MCF 10A (cell line): ENCODE results near the gene NDUFS3. TPM values are rescaled to one million over a fixed set of nuclear protein-coding genes. Genes with fewer than 3 reads are reported as not detected.

Experiments used
- BruUV-seq: library from RNA; stranded (reverse); fragments of 400-500 nt; replicated peaks from 2 replicates; lab custom pipeline; 2021; lab: Mats Ljungman, UMichigan
- CTCF ChIA-PET: fragments of 300-600 bp; sonication (Branson Sonifier 250); formaldehyde crosslinking; extraction: SDS; loops from one replicate; lab custom pipeline; 2021; ENCODE audit warnings: antibody characterized with exemption, inconsistent platforms; lab: Yijun Ruan, JAX
- POLR2A ChIA-PET: fragments of 300-600, 350-650 bp; sonication (Branson Sonifier 250); formaldehyde crosslinking; extraction: SDS; loops from one replicate; lab custom pipeline; 2020; ENCODE audit warnings: antibody characterized with exemption, inconsistent platforms; lab: Yijun Ruan, JAX
- DNase-seq: peaks from one replicate; pipeline ENCODE4 v3.0.0-alpha.2; 2018; ENCODE audit not compliant: unreplicated experiment
- H3K27ac Mint-ChIP-seq: one replicate; pipeline ENCODE4 v1.8.0; 2022; ENCODE audit warnings: mild to moderate bottlenecking, low read depth, mixed read lengths; ENCODE audit not compliant: unreplicated experiment
- H3K27me3 Mint-ChIP-seq: one replicate; pipeline ENCODE4 v1.8.0; 2022; ENCODE audit warnings: mixed read lengths; ENCODE audit not compliant: insufficient read depth, unreplicated experiment
- H3K36me3 Mint-ChIP-seq: one replicate; pipeline ENCODE4 v1.8.0; 2022; ENCODE audit warnings: mild to moderate bottlenecking, moderate library complexity, mixed read lengths; ENCODE audit not compliant: insufficient read depth, unreplicated experiment
- H3K4me1 Mint-ChIP-seq: one replicate; pipeline ENCODE4 v1.8.0; 2022; ENCODE audit warnings: mixed read lengths; ENCODE audit not compliant: insufficient read depth, unreplicated experiment
- H3K4me3 Mint-ChIP-seq: one replicate; pipeline ENCODE4 v1.8.0; 2022; ENCODE audit warnings: mild to moderate bottlenecking, moderate library complexity, mixed read lengths; ENCODE audit not compliant: unreplicated experiment
- H3K9me3 Mint-ChIP-seq: one replicate; pipeline ENCODE4 v1.8.0; 2022; ENCODE audit warnings: mixed read lengths; ENCODE audit not compliant: unreplicated experiment
- CTCF ChIP-seq: fragments of 200-600 bp; IDR thresholded peaks from one replicate; pipeline ENCODE4 v1.8.0; 2022; ENCODE audit warnings: antibody characterized with exemption, mild to moderate bottlenecking; ENCODE audit not compliant: unreplicated experiment
- intact Hi-C: fragments of 100-400 bp; cut with micrococcal nuclease; formaldehyde crosslinking; loops from 2 replicates; pipeline ENCODE4 v1.14.1; 2022
- total RNA-seq: library from RNA; stranded (reverse); gene quantifications from 2 replicates; pipeline ENCODE4 v1.2.3, GENCODE V29; 2022

Gene NDUFS3
- total RNA-seq, 1 experiment from 2014 or later: 120 TPM

GRCh38 chr11:47550288-47551047 lies 28.4 kb upstream of the NDUFS3 start:
- ChIA-PET CTCF (interaction anchor here (0.6 to 0.7 kb wide), 4 partner anchors 15 to 216 kb away, joined by 3 to 5 read pairs (median 4); no protein-coding TSS in a partner anchor), POLR2A (interaction anchor here (0.6 to 5.1 kb wide), 11 partner anchors 10 to 55 kb away, joined by 3 to 61 read pairs (median 12); partner anchors contain the start of genes KBTBD4, NDUFS3 and PTPMT1)
- H3K4me3 Mint-ChIP-seq: peak overlapping the region; percentile 100
- DNase-seq: peak; percentile 50
- H3K27ac Mint-ChIP-seq: peak overlapping the region; percentile 46
- TF ChIP-seq CTCF: no peak
- intact Hi-C loops: loop anchor here (5.0 kb wide), 2 partner anchors 53 to 83 kb away; no protein-coding TSS in a partner anchor
- no TSS peak for BruUV-seq
- no peaks in the 10 kb centered on the region for H3K27me3 Mint-ChIP-seq
- peaks cover 31% of the 10 kb centered on the region for H3K4me1 Mint-ChIP-seq
- H3K9me3 Mint-ChIP-seq: no peaks in the 10 kb centered on the region
- peaks cover 12% of the 10 kb centered on the region for H3K36me3 Mint-ChIP-seq

GRCh38 chr11:47551086-47551485 lies 27.8 kb upstream of the NDUFS3 start:
- peak; percentile 21 for TF ChIP-seq CTCF
- Mint-ChIP-seq H3K27me3 (no peaks in the 10 kb centered on the region), H3K4me3 (peak overlapping the region; percentile 100), H3K9me3 (no peaks in the 10 kb centered on the region), H3K4me1 (peaks cover 31% of the 10 kb centered on the region), H3K27ac (peak overlapping the region; percentile 46), H3K36me3 (peaks cover 12% of the 10 kb centered on the region)
- intact Hi-C loops: loop anchor here (5.0 kb wide), 2 partner anchors 54 to 84 kb away; no protein-coding TSS in a partner anchor
- DNase-seq: peak; percentile 46
- ChIA-PET CTCF (interaction anchor here (0.6 to 1.3 kb wide), 11 partner anchors 9 to 216 kb away, joined by 3 to 7 read pairs (median 3); no protein-coding TSS in a partner anchor), POLR2A (interaction anchor here (0.7 to 5.1 kb wide), 15 partner anchors 11 to 124 kb away, joined by 3 to 61 read pairs (median 8); partner anchors contain the start of genes KBTBD4, NDUFS3, PSMC3 and PTPMT1)
- BruUV-seq: TSS peak; percentile 40

GRCh38 chr11:47552056-47552565 lies 26.8 kb upstream of the NDUFS3 start:
- TSS peak; percentile 30 for BruUV-seq

More at GRCh38 chr11:47552056-47552565, 26.8 kb upstream of the NDUFS3 start:
- peak overlapping the region; percentile 96 for H3K27ac Mint-ChIP-seq
- peak; percentile 42 for DNase-seq
- intact Hi-C loops: loop anchor here (5.0 kb wide), 2 partner anchors 55 to 85 kb away; no protein-coding TSS in a partner anchor
- no peaks in the 10 kb centered on the region for H3K9me3 Mint-ChIP-seq
- peaks cover 28% of the 10 kb centered on the region for H3K4me1 Mint-ChIP-seq
- ChIA-PET CTCF (interaction anchor here (0.5 to 3.4 kb wide), 16 partner anchors 10 to 125 kb away, joined by 3 to 22 read pairs (median 4); partner anchors contain the start of gene PTPMT1), POLR2A (interaction anchor here (0.6 to 5.1 kb wide), 34 partner anchors 9 to 367 kb away, joined by 3 to 61 read pairs (median 4); partner anchors contain the start of genes DDB2, KBTBD4, NDUFS3 and PSMC3)
- peaks cover 12% of the 10 kb centered on the region for H3K36me3 Mint-ChIP-seq
- H3K4me3 Mint-ChIP-seq: peak overlapping the region; percentile 100
- no peak for TF ChIP-seq CTCF
- no peaks in the 10 kb centered on the region for H3K27me3 Mint-ChIP-seq
